ENCODE results near the gene AKT3.

The AKT3 gene

DNA sequence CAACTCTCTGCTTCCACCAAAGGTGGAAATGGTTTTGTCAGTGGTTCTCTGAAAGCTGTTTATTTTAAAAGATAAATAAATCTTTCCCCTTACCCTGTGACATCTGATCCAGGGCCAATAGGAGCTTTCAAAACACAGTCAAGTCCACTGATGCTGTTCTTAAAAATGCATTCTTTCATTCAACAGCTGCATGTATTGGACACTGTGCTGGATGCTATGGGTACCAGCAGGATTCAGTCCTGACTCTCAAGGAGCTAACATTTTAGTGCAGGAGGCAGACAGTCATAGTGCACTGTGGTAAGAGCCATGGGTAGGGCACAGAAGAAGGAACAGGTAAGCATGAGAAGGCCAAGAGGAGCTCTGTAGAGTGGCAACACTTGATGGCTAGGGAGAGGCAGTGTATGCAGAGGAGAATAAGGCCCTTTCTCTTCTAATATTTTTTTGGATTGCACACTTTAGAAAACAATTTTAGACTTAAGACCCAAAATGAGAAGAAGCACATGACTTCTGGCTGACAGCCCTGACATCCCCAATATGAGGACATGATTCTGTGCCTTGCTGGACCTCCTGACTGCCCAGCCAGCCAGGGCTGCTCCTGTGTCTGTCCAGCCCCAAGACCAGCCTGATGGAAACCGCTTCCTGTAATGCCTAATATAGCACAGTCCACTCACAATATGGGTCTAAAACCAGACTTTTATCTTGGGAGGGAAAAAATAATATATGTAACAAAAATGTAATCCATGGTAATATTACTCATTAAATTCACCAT lies 386.9 kb downstream of the AKT3 start:
- no peak for DNase-seq (ENCODE audit: low read depth in 2 of 2)

DNA sequence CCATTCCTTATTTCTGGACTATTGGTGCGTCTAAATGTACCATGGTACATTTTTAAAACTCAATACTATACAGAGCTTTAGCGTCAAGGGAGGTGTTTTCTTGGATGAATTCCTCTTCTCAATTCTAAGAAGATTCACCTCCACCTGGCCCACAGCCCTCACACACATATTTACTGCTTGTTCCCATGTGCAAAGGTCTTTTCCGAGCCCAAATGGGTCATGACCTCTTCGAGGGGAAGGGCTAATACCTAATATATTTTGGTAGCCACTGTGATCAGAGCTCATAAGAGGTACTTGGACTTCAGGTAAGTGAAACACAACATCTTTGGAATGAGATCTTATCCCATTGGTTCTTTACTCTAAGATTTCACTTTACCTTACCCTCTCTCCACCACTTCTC lies 388.3 kb downstream of the AKT3 start:
- DNase-seq (ENCODE audit: low read depth in 2 of 2) = no peak

- no peak for DNase-seq (ENCODE audit: low read depth in 2 of 2)
Observed at GRCh38 chr1:243459059-243459458, 391.0 kb downstream of the AKT3 start.

DNA sequence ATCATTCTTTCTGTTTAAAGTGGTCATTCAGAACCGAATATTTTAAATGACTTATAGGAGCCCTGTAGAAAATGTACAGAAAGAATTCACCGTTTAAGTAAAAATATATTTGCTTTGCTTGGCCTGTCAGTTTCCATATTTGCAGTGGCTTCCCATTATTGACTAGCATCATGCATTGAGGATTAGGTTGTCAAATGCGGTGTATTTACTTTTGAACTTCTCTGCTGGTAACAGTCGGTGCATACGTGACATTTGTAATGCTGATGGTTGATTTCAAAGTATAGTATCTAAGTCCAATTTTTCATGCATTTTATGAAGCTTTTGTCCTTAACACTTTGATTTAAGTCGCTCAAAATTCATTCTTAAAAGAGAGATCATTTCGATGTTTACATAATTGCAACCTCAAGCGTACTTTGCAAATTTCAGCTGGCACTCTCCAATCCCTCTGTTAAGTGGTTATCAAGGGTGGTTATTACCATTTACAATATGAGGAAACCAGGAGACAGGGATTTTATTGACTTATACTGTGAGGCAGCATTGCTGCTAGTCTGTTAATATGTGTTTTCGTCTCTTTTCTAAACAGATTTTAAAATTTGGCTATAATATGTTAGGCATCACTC lies 392.6 kb downstream of the AKT3 start:
- no peak for DNase-seq (ENCODE audit: low read depth in 2 of 2)

DNA sequence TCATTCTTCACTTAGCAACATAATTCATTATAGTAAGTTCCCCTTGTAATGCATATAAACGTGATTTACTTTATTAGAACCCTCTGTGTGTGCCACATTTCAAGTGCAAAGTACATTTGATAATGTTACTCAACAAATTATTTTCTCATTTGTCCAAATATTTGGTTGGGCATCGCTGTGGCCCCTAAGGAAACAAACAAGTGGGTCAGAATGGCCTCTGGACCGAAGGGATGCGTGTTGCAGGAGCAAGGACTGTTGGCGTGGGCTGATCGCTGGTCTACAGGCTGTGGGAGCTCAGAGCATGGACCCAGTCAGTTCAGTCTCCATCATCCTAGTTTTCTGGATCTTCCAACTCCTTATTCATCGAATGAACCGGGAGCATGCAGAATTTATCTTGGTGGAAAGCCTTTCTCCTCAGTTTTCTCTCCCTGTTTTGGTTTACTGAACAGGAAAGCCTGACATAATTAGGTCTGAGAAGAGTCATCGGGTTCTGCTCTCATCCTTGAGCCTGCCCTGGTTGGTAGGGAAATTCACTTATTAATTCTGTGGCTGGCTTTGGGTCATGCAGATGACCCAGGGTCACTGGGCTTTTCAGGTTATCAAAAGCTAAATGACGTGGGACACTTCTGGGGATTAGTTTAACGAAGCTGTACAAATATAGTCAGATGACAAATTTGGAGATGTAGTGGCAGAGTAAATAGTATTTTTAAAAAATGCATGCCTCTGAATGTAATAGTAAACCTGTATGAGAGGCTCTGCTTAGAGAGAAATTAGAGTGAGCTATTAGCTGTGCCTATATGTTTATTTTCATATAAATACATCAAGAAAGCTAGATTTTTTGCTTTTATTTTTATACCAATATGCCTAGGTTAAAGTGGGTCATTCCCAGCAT lies 394.0 kb downstream of the AKT3 start:
- DNase-seq (ENCODE audit: low read depth in 2 of 2) = no peak

- DNase-seq (ENCODE audit: low read depth in 2 of 2) = no peak
Observed at GRCh38 chr1:243454328-243454997, 395.6 kb downstream of the AKT3 start.

- no peak for DNase-seq (ENCODE audit: low read depth in 2 of 2)
Observed at GRCh38 chr1:243452092-243452491, 398.0 kb downstream of the AKT3 start.

DNA sequence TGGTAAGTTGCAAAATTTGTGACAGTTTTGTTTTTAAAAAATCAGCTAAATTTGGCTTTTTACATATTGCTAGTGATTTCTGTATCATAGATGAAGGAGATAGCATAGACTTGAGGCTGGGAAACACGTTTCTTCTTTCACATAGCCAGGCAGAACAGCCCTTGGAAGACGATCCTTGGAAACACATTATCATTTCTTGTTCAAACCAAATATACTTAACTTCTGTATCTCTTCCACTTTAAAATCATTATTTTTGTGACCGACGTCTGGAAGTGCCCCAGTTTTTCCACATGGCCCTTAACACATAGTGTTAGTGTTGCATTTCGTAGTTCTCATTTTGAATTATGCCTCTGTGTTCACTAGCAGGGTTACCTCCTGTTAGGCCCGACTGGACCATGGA lies 400.7 kb downstream of the AKT3 start:
- no peak for DNase-seq (ENCODE audit: low read depth in 2 of 2)

DNA sequence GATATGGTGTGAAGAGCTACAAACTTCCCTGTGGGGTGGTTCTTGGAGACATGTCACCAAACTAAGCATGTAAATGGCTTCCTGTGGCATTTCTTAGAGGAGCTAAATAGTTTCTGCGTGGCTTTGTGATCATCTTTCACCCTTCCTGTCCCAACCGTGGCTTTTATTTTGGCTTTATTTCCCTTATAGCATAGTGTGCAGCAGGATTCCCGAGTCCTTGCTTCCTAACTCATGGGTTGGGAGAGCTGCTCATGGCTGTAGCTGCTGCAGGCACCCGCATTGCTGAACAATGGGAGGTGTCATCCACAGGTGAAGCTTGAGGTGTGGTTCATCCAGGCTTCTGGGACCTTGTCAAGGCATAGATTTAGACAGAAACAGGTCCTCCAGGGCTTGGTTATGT lies 402.2 kb downstream of the AKT3 start:
- no peak for DNase-seq (ENCODE audit: low read depth in 2 of 2)

DNA sequence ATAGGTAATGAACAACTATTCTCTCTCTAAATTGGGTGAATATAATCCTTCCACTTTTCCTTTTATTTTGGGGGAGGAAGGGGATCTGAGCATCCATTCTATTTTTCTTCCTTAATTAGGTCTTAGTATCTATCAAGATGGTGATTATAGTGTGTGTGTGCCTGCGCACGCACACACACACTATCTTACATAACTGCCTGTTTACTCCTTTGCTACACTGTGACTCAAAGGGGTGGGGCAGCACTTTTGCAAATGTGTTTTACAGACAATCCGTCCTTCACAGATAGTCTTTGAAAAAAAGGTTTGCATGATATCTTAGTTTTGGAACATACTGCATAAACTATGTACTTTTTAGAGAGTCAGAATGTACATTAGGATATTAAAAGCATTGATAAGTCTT lies 402.7 kb downstream of the AKT3 start:
- DNase-seq (ENCODE audit: low read depth in 2 of 2) = no peak

DNA sequence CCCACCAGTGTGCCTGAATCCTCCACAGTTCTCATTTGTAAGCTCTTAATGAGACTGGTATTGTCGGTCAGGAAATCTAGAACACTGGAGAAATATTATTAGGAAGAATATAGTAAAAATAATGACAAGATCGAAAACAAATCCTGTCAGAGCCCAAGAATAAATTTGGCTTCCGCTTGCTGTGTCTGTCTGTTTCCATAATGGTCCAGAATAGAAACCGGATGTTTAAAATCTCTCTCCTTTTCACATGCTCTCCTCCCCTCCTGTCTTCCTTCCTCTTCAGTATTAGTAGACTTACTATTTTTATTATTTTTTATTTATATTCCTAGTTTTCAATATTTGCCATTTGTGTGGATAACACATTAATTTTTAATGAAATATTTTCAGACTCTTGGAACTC lies 406.5 kb downstream of the AKT3 start:
- DNase-seq (ENCODE audit: low read depth in 2 of 2) = no peak

DNA sequence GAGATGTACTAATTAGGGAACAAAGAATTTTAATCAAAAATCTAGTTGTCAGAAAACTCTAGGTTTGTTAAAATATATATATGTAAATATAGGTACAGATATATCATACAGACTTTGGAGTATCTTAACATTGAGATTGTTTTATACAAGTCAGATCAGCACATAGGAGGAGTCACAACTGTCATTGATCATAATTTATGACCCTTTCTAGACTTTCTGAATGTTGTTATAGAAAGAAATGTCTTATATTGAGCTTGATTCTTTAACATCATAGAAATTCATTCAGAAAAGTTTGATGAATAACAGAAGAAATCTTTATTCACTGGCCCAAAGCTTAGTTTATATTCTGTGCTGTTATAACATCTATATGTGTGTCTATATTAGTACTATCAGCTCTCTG lies 408.4 kb downstream of the AKT3 start:
- DNase-seq (ENCODE audit: low read depth in 2 of 2) = no peak

GRCh38 chr1:243440406-243440805 lies 409.6 kb downstream of the AKT3 start:
- no peak for DNase-seq (ENCODE audit: low read depth in 2 of 2)

DNA sequence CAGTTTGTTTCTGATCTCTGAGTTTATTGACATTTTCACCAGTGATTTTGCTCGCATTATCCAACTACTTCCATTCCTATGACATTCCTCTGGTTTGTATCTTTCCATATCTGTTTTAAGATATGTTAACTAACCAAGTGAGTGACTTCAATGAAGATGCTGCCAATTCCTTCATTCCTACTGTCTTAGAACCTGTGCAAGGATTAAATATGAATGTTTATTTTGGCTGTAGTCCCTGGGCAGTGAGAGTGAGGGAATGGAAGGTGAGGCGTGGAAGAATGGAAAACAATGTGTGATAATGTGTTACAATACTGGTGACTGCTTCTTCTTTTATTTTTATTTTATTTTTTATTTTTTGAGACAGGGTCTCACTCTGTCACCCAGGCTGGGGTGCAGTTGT lies 411.2 kb downstream of the AKT3 start:
- DNase-seq (ENCODE audit: low read depth in 2 of 2) = no peak
